ENCODE results near the gene NCDN. TPM values are rescaled to one million over a fixed set of nuclear protein-coding genes. Genes with fewer than 3 reads are reported as not detected.

Gene NCDN
- polyA plus RNA-seq, 3 donors, result 20.4 to 23.2 (median 20.8) TPM

Other genes starting within 250 kb of the NCDN start
- gene KIAA0319L, start 396 bp upstream of the NCDN start, polyA plus RNA-seq (ENCODE audit: insufficient read length in 3 of 3), result 10 to 100 TPM; 54.2 to 91.6 (median 86.6) TPM
- gene TFAP2E, start 15.5 kb downstream of the NCDN start, polyA plus RNA-seq (ENCODE audit: insufficient read length in 3 of 3), result 1 to 10 TPM in 2 of 3 donors, under 1 TPM in 1; 0.85 to 1.7 (median 1.5) TPM
- 10 to 100 TPM; 70.1 to 80.6 (median 76.5) TPM for gene PSMB2, start 83.7 kb downstream of the NCDN start, polyA plus RNA-seq (ENCODE audit: insufficient read length in 3 of 3)
- gene C1orf216, start 161.1 kb downstream of the NCDN start, polyA plus RNA-seq (ENCODE audit: insufficient read length in 3 of 3), result 10 to 100 TPM in 1 of 3 donors, 1 to 10 TPM in 2; 8.1 to 10.5 (median 8.8) TPM
- 10 to 100 TPM; 13.2 to 15.3 (median 13.6) TPM for gene CLSPN, start 212.2 kb downstream of the NCDN start, polyA plus RNA-seq (ENCODE audit: insufficient read length in 3 of 3)